HG02610 (cell line): Measurements from ENCODE around the gene KCNV2.

Source experiments
- ATAC-seq: cut with Tn5 transposase; IDR thresholded peaks from one replicate; pipeline ENCODE4 v1.9.1; 2021; ENCODE audit warnings: mild to moderate bottlenecking, moderate library complexity; ENCODE audit not compliant: unreplicated experiment

Gene KCNV2

DNA sequence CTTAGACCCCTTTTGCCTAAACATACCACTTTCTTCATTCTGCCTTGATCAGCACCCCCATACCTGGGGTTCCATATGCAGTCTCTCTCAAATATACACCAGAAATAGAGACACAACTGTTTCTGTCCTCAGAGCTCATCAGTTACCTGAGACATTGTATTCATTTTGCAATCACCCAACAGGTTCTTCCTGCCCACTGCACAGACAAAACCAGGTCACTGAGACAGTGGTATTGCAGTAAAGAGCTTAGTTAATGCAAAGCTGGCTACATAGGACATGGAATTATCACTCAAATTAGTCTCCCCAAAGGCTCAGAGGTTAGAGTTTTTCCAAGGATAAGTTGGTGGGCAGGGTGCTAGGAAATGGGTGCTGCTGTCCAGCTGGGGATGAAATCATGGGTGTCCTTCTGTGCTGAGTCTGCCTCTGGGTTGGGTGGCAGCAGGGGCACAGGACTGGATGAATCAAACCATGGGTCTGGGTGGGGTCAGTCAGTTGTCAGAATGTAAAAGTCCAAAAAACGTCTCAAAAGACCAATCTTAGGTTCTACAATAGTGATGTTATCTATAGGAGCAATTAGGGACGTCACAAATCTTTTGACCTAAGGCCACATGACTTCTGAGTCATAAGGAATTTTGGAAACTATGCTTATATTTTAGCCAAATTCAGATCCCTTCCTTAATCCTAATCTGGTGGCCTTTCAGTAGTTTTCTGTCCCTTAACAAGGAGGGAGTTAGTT, 41.0 kb downstream of the KCNV2 start:
- ATAC-seq, result no peak

- no peak for ATAC-seq
Measured at GRCh38 chr9:2758898-2759510, 41.7 kb downstream of the KCNV2 start.

GRCh38 chr9:2761424-2761823, 44.1 kb downstream of the KCNV2 start:
- peak; percentile 43 for ATAC-seq

- peak; percentile 87 for ATAC-seq
Measured at GRCh38 chr9:2764353-2764752, 47.0 kb downstream of the KCNV2 start.

DNA sequence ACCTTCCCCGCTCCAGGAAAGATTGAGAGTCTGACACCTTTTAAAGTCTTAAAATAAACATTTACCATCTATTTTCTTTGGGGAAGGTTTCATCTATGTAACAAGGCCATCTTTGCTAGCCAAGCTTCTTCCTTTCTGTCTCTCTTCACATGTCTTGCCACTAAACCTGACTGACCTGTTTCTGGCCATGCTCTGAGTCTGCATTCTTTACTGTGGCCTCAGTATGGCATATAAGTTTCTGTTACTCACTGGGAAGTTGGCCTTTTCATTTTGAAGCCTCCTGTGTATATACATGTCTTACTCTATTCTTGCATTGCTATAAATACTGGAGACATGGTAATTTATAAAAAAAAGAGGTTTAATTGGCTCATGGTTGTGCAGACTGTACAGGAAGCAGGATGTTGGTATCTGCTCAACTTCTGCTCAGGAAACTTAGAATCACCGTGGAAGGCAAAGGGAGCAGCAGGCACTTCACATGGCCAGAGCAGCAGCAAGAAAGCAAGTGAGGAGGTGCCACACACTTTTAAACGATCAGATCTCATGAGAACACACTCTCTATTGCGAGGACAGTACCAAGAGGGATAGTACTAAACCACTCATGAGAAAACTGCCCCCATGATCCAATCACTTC, 48.1 kb downstream of the KCNV2 start:
- ATAC-seq, result no peak

DNA sequence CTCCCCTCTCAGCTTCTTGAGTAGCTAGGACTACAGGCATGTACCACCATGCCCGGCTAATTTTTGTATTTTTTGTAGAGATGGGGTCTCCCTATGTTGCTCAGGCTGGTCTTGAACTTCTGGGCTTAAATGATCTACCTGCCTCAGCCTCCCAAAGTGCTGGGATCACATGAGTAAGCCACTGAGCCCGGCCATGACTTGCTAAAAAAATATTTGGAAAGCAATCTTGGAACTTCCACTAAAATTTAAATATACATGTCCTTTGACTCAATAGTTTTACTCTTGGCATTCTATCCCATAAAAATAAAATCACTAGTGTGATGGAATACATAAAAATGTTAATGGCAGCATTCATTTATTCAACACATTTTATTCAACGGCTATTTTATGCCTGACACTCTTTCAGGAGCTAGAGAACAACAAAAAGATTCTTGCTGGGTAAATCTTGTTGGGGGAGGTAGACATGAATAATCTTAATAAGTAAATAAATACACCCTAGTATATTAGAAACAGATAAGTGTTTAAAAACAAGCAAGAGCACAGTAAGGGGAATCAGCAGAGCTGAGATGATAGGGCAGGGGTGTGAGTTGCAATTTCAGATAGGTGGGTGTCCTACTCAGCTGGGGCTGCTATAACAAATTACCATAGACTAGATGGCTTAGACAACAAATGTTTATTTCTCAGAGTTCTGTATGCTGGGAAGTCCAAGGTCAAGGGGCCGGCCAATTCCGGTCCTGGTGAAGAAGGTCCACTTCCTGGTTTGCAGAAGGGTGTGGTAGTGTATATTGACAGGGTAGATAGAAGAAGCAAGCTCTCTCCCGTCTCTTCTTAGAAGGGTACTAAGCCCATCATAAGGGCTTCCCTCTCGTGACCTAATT, 50.7 kb downstream of the KCNV2 start:
- no peak for ATAC-seq

DNA sequence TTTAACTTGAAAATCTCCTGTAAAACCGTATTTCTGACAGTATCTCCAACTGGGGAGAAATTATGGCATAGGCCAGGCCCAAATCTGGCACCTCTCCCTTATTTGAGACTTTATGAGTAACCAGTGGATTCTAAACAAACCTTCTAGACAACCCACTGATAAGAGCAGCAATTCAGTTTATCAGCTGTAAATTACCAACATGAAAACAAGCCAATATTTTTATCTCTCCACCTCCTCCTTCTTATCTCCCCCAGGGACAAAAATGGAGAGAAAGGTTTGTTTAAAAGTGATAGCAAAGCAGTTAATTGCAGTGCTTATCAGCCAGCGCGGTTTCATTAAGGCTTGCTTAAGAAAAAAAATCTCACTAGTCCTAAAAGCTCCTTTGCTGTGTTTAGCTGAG, 53.8 kb downstream of the KCNV2 start:
- no peak for ATAC-seq

DNA sequence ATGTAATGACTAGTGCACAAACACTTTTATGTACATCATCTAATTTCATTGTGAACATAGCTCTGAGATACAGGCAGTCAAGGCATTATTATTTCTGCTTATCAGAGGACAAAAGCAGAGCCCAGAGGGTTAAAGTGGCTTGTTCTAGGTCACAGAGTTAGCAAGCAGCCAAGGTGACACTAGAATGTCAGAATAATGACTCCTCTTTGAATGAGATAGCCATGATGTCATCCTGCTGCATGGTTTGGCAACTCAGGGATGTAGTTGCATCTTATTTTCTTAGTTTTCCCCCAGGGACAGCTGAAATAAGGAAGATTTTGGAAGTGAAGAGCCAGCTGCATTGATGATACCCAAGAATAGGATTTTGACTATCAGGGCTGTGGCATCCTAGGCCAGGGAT, 54.4 kb downstream of the KCNV2 start:
- no peak for ATAC-seq

DNA sequence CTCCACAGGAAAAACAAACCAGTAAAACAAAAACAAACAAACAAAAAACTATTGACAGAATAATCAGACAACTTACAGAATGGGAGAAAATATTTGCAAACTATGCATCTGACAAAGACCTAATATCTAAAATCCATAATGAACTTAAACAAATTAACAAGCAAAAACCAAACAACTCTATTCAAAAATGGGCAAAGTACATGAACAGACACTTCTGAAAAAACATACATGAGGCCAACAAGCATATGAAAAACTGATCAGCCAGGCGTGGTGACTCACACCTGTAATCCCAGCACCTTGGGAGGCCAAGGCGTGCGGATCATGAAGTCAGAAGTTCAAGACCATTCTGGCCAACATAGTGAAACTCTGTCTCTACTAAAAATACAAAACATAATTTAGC, 60.1 kb downstream of the KCNV2 start:
- ATAC-seq, result no peak

DNA sequence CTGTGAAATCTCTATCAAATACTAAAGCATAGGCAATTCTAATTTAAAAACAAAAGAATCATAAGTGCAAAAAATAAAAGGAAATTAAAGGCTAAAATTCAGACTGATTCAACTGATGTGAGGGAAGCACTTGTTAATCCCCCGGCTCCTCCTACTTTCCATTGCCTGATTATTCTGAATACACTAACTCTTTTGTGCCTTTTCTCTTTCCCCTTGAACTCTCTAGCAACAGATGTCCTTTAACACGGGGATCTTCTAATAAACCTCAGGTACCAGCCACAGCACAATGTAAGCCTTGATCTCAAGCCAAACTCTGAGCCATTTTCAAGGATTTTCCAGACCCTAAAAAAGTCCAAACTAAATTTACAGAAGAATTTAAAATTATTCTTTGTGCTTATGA, 61.5 kb downstream of the KCNV2 start:
- no peak for ATAC-seq
